ENCODE results near the gene DRC1. TPM values are rescaled to one million over a fixed set of nuclear protein-coding genes. Genes with fewer than 3 reads are reported as not detected.

The DRC1 gene
- polyA plus RNA-seq, 1 experiment: 0.05 TPM

- H3K27me3 ChIP-seq (ENCODE audit: control insufficient read depth, insufficient read depth, low read length): no peaks in the 10 kb centered on the region
- no peak overlapping the region for H3K4me3 ChIP-seq (ENCODE audit: low read depth, low read length)
- TF ChIP-seq CTCF (IDR thresholded peaks at IDR 0.05; ENCODE audit: insufficient read depth, low read depth, low read length): no peak
- H3K36me3 ChIP-seq (ENCODE audit: control insufficient read depth, insufficient read depth, low read length): no peaks in the 10 kb centered on the region
- no peak for DNase-seq (ENCODE audit: low read depth)
- CTCF ChIA-PET: interaction anchor here (1.2 to 1.7 kb wide), 2 partner anchors 19 to 26 kb away, joined by 3 to 4 read pairs; no protein-coding TSS in a partner anchor
- POLR2A ChIA-PET: interaction anchor here (0.5 kb wide), 1 partner anchor 857 kb away, joined by 5 read pairs; no protein-coding TSS in a partner anchor
Observed at GRCh38 chr2:26356111-26356510, 45.6 kb upstream of the DRC1 start.

DNA sequence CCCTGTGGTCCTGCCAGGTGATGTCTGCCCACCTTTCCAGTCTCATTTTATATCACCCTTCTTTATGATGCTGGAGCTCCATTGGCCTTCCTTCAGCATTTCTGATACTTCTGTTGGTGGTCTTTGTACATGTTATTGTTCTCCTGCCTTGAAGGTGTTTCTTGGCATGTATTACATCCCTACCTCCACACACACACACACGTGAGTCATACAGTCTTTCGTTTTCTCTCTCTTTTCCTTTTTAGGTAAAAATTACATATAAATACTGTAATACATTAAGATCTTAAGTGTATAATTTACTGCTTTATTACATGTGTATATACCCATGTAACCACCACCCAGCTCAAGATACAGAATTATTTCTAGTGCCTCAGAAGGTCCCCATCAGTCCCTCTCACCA is 44.9 kb upstream of the DRC1 start:
- POLR2A ChIA-PET: no interaction called here
- DNase-seq (ENCODE audit: low read depth): no peak
- no peak overlapping the region for H3K4me3 ChIP-seq (ENCODE audit: low read depth, low read length)
- H3K36me3 ChIP-seq (ENCODE audit: control insufficient read depth, insufficient read depth, low read length): no peaks in the 10 kb centered on the region
- TF ChIP-seq CTCF (IDR thresholded peaks at IDR 0.05; ENCODE audit: insufficient read depth, low read depth, low read length): no peak
- CTCF ChIA-PET: interaction anchor here (1.2 to 1.7 kb wide), 2 partner anchors 18 to 26 kb away, joined by 3 to 4 read pairs; no protein-coding TSS in a partner anchor
- H3K27me3 ChIP-seq (ENCODE audit: control insufficient read depth, insufficient read depth, low read length): no peaks in the 10 kb centered on the region

DNA sequence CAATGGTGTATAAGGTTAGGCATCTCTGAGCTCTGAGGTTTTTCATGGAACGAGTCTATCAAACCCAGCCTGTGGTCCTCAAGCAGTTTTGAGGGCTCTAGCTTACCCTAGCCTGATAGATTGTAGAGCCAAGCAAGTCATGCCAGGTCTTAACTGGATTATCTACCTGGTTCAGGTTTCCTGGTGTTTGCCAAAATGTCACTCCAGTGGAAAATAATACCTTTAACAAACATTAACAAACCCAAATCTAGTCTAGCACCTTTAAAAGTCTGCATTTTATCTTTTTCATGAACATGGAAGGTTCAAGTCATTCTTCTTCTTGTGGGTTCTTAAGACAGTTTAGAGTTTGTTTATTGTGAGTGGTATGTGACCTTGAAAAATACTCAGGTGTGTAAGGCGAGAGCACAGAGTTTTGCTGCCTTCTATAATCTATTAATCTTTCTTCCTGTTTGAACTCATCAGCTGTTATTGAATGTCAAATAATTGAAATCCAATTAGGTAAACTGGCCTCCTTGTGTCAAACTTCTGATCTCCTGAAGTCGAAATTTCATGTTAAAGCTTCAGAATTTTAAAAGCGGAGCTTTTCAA is 41.7 kb upstream of the DRC1 start:
- no peak for TF ChIP-seq CTCF (IDR thresholded peaks at IDR 0.05; ENCODE audit: insufficient read depth, low read depth, low read length)
- Histone ChIP-seq H3K27me3 (ENCODE audit: control insufficient read depth, insufficient read depth, low read length) (no peaks in the 10 kb centered on the region), H3K36me3 (ENCODE audit: control insufficient read depth, insufficient read depth, low read length) (no peaks in the 10 kb centered on the region), H3K4me3 (ENCODE audit: low read depth, low read length) (no peak overlapping the region)
- POLR2A ChIA-PET: no interaction called here
- CTCF ChIA-PET: no interaction called here
- no peak for DNase-seq (ENCODE audit: low read depth)

DNA sequence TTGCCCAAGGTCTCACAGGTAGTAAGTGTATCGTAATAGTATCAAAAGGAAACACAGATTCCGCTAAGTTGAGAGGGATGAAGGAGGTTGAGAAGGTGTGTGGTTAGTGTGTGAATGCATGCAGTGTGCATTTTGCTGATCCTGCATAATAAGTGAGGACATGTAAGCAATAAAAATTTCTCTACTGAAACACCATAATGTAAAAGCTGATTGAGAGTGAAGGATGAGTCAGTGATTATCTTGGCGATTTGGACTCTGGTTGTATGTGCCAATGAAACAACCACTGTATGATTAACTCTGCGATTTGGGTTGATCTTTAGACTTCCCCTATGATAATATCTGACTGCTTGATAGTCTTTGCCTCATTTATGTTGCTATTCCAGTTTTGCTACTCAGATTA is 38.4 kb upstream of the DRC1 start:
- Histone ChIP-seq H3K4me3 (ENCODE audit: low read depth, low read length) (no peak overlapping the region), H3K36me3 (ENCODE audit: control insufficient read depth, insufficient read depth, low read length) (no peaks in the 10 kb centered on the region; the same call in none of the 2 replicates), H3K27me3 (ENCODE audit: control insufficient read depth, insufficient read depth, low read length) (no peaks in the 10 kb centered on the region)
- CTCF ChIA-PET: interaction anchor here (0.6 to 1.8 kb wide), 4 partner anchors 10 to 1443 kb away, joined by 3 to 6 read pairs (median 4); no protein-coding TSS in a partner anchor
- POLR2A ChIA-PET: no interaction called here
- TF ChIP-seq CTCF (IDR thresholded peaks at IDR 0.05; ENCODE audit: insufficient read depth, low read depth, low read length): no peak
- DNase-seq (ENCODE audit: low read depth): no peak

DNA sequence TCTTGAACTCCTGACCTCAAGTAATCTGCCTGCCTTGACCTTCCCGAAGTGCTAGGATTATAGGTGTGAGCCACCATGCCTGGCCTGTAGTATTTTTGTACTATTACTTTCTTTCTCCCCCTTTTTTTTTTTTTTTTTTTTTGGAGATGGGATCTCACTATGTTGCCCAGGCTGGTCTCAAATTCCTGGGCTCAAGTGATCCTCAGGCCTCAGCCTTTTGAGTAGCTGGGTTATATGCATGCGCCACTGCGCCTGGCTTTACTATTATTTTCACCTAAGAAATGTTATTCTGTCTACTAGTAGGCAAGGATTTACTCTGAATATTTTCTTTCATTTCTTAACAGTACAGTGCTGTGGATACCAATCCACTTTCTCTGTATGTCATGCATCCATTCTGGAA is 37.8 kb upstream of the DRC1 start:
- Histone ChIP-seq H3K27me3 (ENCODE audit: control insufficient read depth, insufficient read depth, low read length) (no peaks in the 10 kb centered on the region), H3K4me3 (ENCODE audit: low read depth, low read length) (no peak overlapping the region), H3K36me3 (ENCODE audit: control insufficient read depth, insufficient read depth, low read length) (no peaks in the 10 kb centered on the region; the same call in none of the 2 replicates)
- CTCF ChIA-PET: interaction anchor here (0.6 to 1.8 kb wide), 2 partner anchors 10 to 16 kb away, joined by 3 to 6 read pairs; no protein-coding TSS in a partner anchor
- DNase-seq (ENCODE audit: low read depth): no peak
- POLR2A ChIA-PET: no interaction called here
- TF ChIP-seq CTCF (IDR thresholded peaks at IDR 0.05; ENCODE audit: insufficient read depth, low read depth, low read length): no peak
